SK-N-MC (cell line): ENCODE results near the gene PAK4.

Experiments used
- EZH2 ChIP-seq: fragments of 200-600 bp; sonication (generic); IDR thresholded peaks from one replicate; pipeline ENCODE4 v1.6.1; 2017; ENCODE audit warnings: antibody characterized with exemption
- POLR2AphosphoS5 ChIP-seq: IDR thresholded peaks from 2 replicates; pipeline ENCODE4 v1.6.1; 2012; ENCODE audit warnings: mild to moderate bottlenecking, low read depth, low read length, borderline replicate concordance

DNA sequence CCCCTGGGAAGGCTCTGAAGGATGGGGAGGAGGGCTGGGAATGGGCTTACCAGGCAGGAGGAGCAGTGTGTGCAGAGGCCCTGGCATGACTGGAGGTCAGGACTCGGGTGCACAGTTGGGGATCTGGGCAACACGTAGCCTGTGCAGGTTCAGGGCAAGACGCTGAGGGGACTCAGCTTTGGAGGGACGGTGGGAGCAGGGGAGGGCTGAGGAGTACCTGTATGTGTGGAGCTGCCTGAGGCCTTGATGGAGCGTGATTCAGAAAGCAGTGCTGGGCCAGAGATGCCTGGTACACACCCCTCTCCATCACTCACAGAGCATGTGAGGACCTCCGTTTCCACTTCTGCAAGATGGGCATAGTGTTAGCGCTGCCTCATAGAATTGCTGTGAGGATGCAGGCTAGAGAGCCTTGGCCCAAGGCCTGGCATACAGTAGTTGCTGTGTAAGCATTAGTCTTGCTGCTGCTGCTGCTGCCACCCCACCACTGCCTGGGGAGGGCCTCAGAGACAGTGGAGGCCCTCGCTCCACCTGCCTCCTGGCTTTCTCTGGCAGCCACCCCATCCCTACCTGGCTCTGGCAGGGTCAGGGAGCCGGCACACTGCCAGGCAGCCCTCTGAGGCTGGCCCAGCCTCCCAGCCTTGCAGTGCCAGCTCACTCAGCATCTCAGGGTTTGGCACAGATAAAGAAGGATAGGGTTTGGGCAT, 2.4 kb downstream of the PAK4 start:
- TF ChIP-seq EZH2 (no peak), POLR2AphosphoS5 (no peak)
